OCI-LY3 (cell line): ENCODE results near the gene AQP9.

ENCODE experiments used
- H2AFZ ChIP-seq: fragments of 200-600, 300-600 bp; shearing (Covaris generic); 2 replicates; pipeline ENCODE4 v1.6.0; 2014; ENCODE audit warnings: antibody characterized with exemption, low read depth, low read length
- H3K27ac ChIP-seq: fragments of 200-600, 300-600 bp; sonication (generic); 2 replicates; pipeline ENCODE4 v1.5.1; 2014; ENCODE audit warnings: mild to moderate bottlenecking, low read length, moderate library complexity, mixed read lengths
- H3K27me3 ChIP-seq: fragments of 200-600, 300-600 bp; sonication (generic); 2 replicates; pipeline ENCODE4 v1.6.1; 2014; ENCODE audit warnings: low read depth, low read length, mixed read lengths
- H3K36me3 ChIP-seq: fragments of 200-600, 300-600 bp; sonication (generic); replicated peaks from 2 replicates; pipeline ENCODE3; 2014; ENCODE audit warnings: low read depth, low read length, mixed read lengths
- H3K4me1 ChIP-seq: fragments of 300-600, 200-600 bp; sonication (generic); 2 replicates; pipeline ENCODE4 v1.6.1; 2014; ENCODE audit warnings: low read length, mixed read lengths
- H3K4me2 ChIP-seq: fragments of 200-600, 300-600 bp; sonication (generic); 2 replicates; pipeline ENCODE4 v1.6.1; 2014; ENCODE audit warnings: low read length, mixed read lengths
- H3K4me3 ChIP-seq: fragments of 300-600, 200-600 bp; sonication (generic); 2 replicates; pipeline ENCODE4 v1.5.1; 2014; ENCODE audit warnings: antibody characterized with exemption, mild to moderate bottlenecking, low read length, moderate library complexity
- H3K79me2 ChIP-seq: fragments of 300-600, 200-600 bp; shearing (Covaris generic); 2 replicates; pipeline ENCODE4 v1.6.1; 2014; ENCODE audit warnings: mild to moderate bottlenecking, low read length, mixed read lengths
- H3K9ac ChIP-seq: fragments of 300-600, 200-600 bp; shearing (Covaris generic); 2 replicates; pipeline ENCODE4 v1.6.0; 2014; ENCODE audit warnings: mild to moderate bottlenecking, low read length, moderate library complexity
- H3K9me3 ChIP-seq: fragments of 200-600, 300-600 bp; shearing (Covaris generic); 2 replicates; pipeline ENCODE4 v1.6.1; 2014; ENCODE audit warnings: low read length, mixed read lengths; ENCODE audit not compliant: insufficient read depth
- H4K20me1 ChIP-seq: fragments of 200-600, 300-600 bp; sonication (generic); 2 replicates; pipeline ENCODE4 v1.6.1; 2016; ENCODE audit warnings: low read length, mixed read lengths; ENCODE audit not compliant: insufficient read depth
- EZH2phosphoT487 ChIP-seq: fragments of 200-600 bp; shearing (Covaris generic); IDR thresholded peaks from 2 replicates; pipeline ENCODE4 v1.6.1; 2018; ENCODE audit warnings: antibody characterized with exemption, mixed run types, low read depth
- TF ChIP-seq, protein P1 (sequence below): fragments of 200-600, 300-600 bp; sonication (generic); IDR thresholded peaks from 2 replicates; pipeline ENCODE4 v1.5.1; 2014; ENCODE audit warnings: antibody characterized with exemption, low read length, low read depth

Gene AQP9

DNA sequence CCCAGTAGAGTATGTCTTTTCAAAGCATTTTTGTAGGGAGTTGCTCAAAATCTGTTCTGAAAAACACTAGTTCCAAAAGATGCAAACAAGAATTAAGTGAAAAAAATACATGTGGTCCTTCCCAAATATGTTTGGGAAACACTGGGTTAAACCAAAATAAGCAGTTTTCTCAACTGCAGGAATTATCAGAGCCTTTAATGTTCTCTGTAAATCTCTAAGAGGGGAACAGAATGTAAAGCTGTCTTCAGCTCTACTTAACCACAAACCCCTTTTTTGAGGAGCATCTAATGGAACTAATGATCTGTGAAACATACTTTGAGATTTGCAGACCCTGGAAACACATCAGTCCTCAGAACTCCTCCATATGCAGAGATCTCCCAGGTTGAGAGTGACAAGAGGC lies 9.9 kb downstream of the AQP9 start:
- peaks cover 19% of the 10 kb centered on the region for H3K4me1 ChIP-seq
- no peaks in the 10 kb centered on the region for H3K27me3 ChIP-seq
- no peak overlapping the region for H3K9ac ChIP-seq
- no peak overlapping the region for H3K27ac ChIP-seq
- no peak overlapping the region for H3K4me3 ChIP-seq
- no peak overlapping the region for H2AFZ ChIP-seq
- H4K20me1 ChIP-seq: no peaks in the 10 kb centered on the region
- no peaks in the 10 kb centered on the region for H3K36me3 ChIP-seq
- no peaks in the 10 kb centered on the region for H3K79me2 ChIP-seq
- no peak for TF ChIP-seq EZH2phosphoT487
- TF ChIP-seq, protein P1, sequence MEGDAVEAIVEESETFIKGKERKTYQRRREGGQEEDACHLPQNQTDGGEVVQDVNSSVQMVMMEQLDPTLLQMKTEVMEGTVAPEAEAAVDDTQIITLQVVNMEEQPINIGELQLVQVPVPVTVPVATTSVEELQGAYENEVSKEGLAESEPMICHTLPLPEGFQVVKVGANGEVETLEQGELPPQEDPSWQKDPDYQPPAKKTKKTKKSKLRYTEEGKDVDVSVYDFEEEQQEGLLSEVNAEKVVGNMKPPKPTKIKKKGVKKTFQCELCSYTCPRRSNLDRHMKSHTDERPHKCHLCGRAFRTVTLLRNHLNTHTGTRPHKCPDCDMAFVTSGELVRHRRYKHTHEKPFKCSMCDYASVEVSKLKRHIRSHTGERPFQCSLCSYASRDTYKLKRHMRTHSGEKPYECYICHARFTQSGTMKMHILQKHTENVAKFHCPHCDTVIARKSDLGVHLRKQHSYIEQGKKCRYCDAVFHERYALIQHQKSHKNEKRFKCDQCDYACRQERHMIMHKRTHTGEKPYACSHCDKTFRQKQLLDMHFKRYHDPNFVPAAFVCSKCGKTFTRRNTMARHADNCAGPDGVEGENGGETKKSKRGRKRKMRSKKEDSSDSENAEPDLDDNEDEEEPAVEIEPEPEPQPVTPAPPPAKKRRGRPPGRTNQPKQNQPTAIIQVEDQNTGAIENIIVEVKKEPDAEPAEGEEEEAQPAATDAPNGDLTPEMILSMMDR: no peak
- no peaks in the 10 kb centered on the region for H3K9me3 ChIP-seq
- H3K4me2 ChIP-seq: no peak overlapping the region

DNA sequence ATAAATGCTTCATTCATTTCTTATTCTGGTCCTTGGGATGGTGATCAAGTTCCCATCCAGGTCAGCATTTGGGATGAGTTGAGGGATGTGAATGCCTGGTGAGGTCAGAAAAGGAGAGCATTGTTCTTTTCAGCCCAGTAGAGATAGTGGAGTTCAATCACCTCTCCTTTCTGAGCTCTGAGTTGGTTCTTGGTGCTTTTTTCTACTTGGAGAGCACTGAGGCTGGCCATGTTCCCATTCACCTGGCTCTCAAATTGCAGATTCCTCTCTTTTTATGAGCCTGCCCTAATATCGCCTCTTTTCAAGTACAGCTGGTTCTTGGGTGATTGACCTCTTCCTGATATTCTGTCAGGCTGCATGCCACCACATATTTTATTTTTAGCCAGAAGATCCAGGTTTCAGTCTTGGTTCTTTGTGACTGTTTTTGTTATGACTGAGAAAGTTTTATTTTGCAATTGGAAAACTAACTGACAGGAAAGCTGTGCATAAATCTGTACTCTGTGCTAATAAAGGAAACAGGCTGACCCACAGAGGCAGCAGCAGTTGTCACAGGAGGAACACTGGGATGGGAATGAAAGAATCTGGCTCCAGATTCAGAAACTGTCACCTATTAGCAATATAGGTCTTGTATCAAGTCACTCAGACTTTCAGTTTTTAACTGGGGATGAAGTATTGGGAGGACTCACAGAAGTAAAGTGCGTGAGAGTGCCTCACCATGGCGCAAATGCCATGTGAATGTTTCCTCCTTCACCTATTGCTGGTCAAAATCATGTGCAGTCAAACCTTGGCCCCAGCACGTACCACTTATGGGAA lies 10.7 kb downstream of the AQP9 start:
- H3K79me2 ChIP-seq: no peaks in the 10 kb centered on the region
- H3K4me2 ChIP-seq: no peak overlapping the region
- TF ChIP-seq EZH2phosphoT487: no peak
- TF ChIP-seq, protein P1: no peak
- H3K4me3 ChIP-seq: no peak overlapping the region
- H3K27ac ChIP-seq: no peak overlapping the region
- H3K9me3 ChIP-seq: no peaks in the 10 kb centered on the region
- no peaks in the 10 kb centered on the region for H4K20me1 ChIP-seq
- no peak overlapping the region for H3K9ac ChIP-seq
- H3K4me1 ChIP-seq: peaks cover 19% of the 10 kb centered on the region
- H3K36me3 ChIP-seq: no peaks in the 10 kb centered on the region
- no peaks in the 10 kb centered on the region for H3K27me3 ChIP-seq
- no peak overlapping the region for H2AFZ ChIP-seq

DNA sequence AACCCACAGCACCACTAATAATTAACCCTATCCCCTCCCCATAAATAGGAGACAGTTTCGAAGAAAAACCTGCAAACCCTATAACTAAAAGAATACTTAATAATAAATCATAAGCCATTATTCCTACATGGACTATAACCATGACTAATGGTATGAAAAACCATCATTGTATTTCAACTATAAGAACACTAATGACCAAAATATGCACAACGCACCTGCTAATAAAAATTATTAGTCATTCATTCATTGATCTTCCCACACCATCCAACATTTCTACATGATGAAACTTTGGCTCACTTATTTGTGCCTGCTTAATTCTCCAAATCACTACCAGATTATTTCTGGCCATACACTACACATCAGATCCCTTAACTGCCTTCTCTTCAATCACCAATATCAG lies 16.6 kb downstream of the AQP9 start:
- no peaks in the 10 kb centered on the region for H4K20me1 ChIP-seq
- no peak overlapping the region for H2AFZ ChIP-seq
- peaks cover 3% of the 10 kb centered on the region; the same call in 1 of the 2 replicates for H3K27me3 ChIP-seq
- no peaks in the 10 kb centered on the region for H3K9me3 ChIP-seq
- H3K4me3 ChIP-seq: no peak overlapping the region
- H3K27ac ChIP-seq: no peak overlapping the region
- no peak overlapping the region for H3K4me2 ChIP-seq
- no peaks in the 10 kb centered on the region for H3K4me1 ChIP-seq
- no peak overlapping the region for H3K9ac ChIP-seq
- no peaks in the 10 kb centered on the region for H3K36me3 ChIP-seq
- no peak for TF ChIP-seq EZH2phosphoT487
- TF ChIP-seq, protein P1: no peak
- H3K79me2 ChIP-seq: no peaks in the 10 kb centered on the region

DNA sequence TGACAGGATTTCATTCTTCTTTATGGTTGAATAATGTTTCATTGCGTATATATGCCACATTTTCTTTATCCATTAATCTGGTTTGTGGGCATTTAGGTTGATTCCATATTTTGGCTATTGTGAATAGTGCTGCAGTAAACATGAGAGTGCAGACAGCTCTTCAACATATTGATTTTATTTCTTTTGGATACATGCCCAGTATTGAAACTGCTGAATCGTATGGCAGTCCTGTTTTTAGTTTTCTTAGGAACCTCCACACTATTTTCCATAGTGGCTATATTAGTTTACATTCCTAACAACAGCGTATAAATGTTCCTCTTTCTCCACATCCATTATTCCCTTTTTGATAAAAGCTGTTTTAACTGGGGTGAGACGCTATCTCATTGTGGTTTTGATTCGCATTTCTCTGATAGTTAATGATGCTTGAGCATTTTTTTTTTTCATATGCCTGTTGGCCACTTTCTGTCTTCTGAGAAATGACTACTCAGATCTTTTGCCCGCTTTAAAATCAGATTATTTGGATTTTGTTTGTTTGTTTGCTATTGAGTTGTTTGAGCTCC lies 21.7 kb downstream of the AQP9 start:
- no peaks in the 10 kb centered on the region for H3K4me1 ChIP-seq
- H3K79me2 ChIP-seq: no peaks in the 10 kb centered on the region
- peaks cover 24% of the 10 kb centered on the region for H3K27me3 ChIP-seq
- no peaks in the 10 kb centered on the region for H4K20me1 ChIP-seq
- H2AFZ ChIP-seq: no peak overlapping the region
- H3K9me3 ChIP-seq: no peaks in the 10 kb centered on the region
- H3K9ac ChIP-seq: no peak overlapping the region
- H3K36me3 ChIP-seq: no peaks in the 10 kb centered on the region
- no peak overlapping the region for H3K27ac ChIP-seq
- no peak overlapping the region for H3K4me3 ChIP-seq
- H3K4me2 ChIP-seq: no peak overlapping the region
- TF ChIP-seq, protein P1: no peak
- TF ChIP-seq EZH2phosphoT487: no peak
